Head of caudate nucleus (tissue), 42 donors: ENCODE data around the gene RTP5.
"Not testable (repeated sequence)": the region's sequence is repeated elsewhere in the genome, so short reads cannot be mapped to it uniquely, and the experiment has no call there.

Experiments used
- DNase-seq, 42 donors: peaks; one replicate each; pipeline versions ENCODE4 v3.0.0 to v3.0.0-alpha.2; 2020 to 2021; ENCODE audit warnings: mixed read lengths in 7 of 42
- intact Hi-C: fragments of 100-400 bp; cut with DNase I; formaldehyde crosslinking; loops from one replicate; pipeline ENCODE4 v1.15.0; 2022

RTP5 gene

GRCh38 chr2:241904791-241905710, 35.5 kb downstream of the RTP5 start:
- DNase-seq, result peak in 5 of 42 donors; percentile 3 to 29 (median 6)
- intact Hi-C loops, result no loop called here

DNA sequence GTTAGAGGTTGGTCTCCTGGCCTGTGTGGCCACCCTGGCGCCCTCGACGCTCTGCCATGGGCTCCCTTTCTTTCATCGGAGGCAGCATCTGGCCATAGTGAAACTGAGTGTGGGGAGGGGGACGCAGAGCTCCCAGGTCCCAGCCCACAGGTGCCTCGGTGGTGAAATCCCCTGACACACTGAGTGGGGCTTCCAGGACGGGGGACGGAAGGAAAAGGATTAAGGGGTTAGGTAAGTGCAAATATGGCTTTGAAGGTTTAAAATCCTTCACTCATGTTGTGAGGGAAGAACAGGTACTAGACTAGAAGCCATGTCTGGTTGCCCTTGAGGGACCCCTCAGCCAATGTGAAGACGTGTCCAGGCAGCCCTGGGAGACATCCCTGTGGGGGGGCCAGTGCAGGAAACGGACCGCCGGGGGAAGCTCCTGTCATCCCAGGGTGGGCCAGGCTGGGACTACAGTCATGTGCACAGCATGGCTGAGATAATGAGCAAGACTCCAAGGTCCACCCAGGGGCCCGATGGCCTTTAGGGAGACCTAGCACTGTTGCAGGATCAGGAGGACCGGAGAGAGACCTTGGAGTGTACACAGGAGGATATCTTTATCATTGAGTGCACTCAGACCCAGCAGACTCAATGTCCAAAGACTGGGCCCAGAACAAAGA, 36.3 kb downstream of the RTP5 start:
- DNase-seq, result peak in 3 of 42 donors; percentile 0 to 9 (median 3)
- intact Hi-C loops, result no loop called here

GRCh38 chr2:241906378-241906770, 36.8 kb downstream of the RTP5 start:
- intact Hi-C loops, DNase-seq: not testable (repeated sequence)

DNA sequence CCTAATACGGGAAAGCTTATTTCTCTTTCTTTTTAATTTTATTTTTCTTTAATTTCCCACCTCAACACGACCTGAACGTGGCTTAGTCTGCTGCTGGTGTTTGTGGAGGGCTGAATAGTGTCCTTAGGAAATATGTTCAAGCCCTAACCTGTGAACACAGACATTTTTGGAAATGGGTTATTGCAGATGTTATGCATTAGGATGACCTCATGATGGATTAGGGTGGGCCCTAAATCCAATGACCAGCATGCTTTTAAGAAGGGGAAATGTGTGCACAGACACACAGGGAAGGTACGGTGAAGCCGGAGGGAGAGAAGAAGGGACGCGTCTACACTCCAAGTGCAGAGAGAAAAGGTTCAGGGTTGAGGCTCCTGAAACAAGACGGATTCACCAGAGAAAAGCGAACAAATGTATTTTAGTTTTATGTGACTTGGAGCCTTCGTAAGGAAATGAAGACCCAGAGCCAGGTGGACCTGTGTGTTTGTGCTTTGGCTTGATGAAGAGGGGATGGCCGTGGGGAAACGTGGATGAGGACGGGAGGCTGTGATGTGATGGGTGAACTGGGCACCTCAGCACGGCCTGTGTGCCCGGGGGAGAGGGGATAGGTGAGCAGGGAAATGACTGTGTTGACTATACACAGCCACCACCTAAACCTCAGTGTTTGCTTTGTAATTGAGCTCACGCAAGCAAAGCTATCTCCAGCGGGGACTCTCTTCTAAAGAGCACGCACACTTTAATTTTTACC, 37.5 kb downstream of the RTP5 start:
- DNase-seq, result peak in 5 of 42 donors; percentile 1 to 10 (median 6)
- intact Hi-C loops, result no loop called here

DNA sequence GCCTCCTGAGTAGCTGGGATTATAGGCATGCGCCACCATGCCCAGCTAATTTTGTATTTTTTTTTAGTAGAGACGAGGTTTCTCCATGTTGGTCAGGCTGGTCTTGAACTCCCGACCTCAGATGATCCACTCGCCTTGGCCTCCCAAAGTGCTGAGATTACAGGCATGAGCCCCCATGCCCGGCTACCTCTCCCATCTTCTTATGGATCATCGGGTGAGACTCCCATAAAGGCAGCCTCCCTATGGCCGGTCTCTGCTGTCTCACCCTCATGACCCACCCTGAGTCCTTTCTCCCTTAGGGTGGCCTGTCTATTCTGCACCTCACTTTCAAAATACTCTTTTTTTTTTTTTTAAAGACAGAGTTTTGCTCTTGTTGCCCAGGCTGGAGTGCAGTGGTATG, 38.3 kb downstream of the RTP5 start:
- intact Hi-C loops, result not testable (repeated sequence)
- DNase-seq, result peak in 2 of 42 donors; percentile 2

- peak in 6 of 42 donors; percentile 1 to 22 (median 7) for DNase-seq
- intact Hi-C loops, result no loop called here
Observed at GRCh38 chr2:241908686-241909420, 39.3 kb downstream of the RTP5 start.

GRCh38 chr2:241909769-241910168, 40.2 kb downstream of the RTP5 start:
- peak in 6 of 42 donors; percentile 4 to 25 (median 6) for DNase-seq

GRCh38 chr2:241910604-241911520, 41.3 kb downstream of the RTP5 start:
- intact Hi-C loops, result no loop called here
- DNase-seq, result peak in 4 of 42 donors; percentile 1 to 22 (median 4)

More at GRCh38 chr2:241909769-241910168, 40.2 kb downstream of the RTP5 start:
- intact Hi-C loops, result no loop called here

- DNase-seq, result peak in 3 of 42 donors; percentile 1 to 6 (median 4)
- intact Hi-C loops, result no loop called here
Observed at GRCh38 chr2:241911551-241911950, 42.0 kb downstream of the RTP5 start.

DNA sequence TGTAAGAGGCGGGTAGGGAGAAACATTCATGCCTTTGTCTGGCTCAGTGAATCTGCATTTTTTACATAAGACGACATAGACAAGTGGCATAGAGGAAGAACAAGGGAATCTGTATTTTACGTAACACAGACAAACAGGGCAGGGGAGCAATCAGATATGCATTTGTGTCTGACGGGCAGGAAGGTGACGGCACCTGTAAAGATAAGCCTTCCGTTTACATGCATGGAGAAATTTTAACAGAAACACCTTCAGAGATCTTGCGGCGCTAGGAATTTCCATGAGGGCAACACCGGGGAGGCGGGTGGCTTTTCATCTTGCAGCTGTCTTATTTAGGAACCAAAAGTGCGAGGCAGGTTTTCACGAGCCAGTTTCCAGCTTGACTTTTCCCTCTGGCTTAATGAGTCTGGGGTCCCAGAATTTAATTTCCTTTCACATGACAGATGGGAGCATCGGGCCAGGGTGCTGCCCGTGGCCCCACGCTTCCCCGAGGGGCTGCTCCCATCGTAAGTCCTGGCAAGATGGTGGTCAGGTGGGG, 42.6 kb downstream of the RTP5 start:
- DNase-seq, result peak in 4 of 42 donors; percentile 4 to 10 (median 8)
- intact Hi-C loops, result no loop called here

DNA sequence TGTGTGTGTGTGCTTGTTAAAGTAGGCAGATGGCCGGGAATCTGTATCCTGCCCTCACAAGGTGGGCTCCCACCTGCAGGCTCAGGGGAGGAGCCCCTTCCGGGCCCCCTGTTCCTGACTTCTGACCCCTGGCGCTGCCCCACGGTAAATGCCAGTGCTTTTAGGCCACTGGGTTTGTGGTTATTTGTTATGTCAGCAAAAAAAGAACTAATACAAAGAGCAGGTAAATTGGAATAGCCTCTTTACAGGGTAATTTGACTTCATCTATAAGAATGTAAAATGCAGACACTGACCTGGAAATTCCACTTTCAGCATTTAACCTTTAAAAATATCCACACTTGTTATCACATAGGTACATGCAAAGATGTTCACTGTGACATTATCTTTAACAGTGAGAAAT, 44.2 kb downstream of the RTP5 start:
- intact Hi-C loops, result no loop called here
- peak in 3 of 42 donors; percentile 0 to 2 (median 2) for DNase-seq

DNA sequence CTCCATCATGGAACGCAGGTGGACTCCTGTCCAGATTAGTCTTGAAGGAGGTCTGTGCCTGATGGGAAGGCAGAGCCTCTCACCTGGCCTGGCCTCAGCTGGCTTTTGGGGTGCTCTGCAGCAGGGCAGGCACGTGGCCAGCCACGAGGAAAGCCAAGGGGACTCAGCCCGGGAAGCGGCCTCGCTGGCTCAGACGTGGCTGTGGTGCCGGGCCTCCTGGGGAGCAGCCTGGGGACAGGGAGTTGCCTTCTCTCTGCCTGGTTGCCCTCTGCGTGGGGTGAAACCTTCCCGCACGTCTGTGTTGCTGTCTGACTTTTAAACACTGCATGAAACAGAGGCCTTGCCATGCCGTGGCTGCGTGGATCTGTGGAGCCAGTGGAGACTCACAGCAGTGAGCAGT, 45.0 kb downstream of the RTP5 start:
- DNase-seq, result peak in 2 of 42 donors; percentile 3 to 8
- intact Hi-C loops, result no loop called here

DNA sequence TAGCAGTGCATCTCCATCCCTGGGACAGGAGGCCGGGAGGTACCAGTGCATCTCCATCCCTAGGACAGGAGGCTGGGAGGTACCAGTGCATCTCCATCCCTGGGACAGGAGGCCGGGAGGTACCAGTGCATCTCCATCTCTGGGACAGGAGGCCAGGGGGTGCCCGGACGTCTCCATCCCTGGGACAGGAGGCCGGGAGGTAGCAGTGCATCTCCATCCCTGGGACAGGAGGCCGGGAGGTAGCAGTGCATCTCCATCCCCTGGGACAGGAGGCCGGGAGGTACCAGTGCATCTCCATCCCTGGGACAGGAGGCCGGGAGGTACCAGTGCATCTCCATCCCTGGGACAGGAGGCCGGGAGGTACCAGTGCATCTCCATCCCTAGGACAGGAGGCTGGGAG, 52.1 kb downstream of the RTP5 start:
- intact Hi-C loops, DNase-seq: not testable (repeated sequence)

DNA sequence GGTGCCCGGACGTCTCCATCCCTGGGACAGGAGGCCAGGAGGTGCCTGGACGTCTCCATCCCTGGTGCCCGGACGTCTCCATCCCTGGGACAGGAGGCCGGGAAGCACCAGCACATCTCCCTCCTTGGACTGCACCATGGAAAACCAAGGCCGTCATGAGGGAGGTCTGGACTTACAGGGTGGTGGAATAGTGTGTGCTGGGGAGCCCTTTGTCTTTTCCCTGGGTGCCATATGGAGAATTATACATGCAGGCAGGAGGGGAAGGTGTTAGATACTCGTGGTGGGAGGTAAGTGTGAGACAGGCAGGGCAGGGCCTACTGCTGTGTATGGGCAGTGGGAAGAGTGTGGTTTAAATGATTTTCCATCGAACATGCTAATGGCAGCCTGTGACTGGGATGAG, 52.9 kb downstream of the RTP5 start:
- DNase-seq, result peak in 3 of 42 donors; percentile 2 to 30 (median 18)
- intact Hi-C loops, result no loop called here

- intact Hi-C loops, result not testable (repeated sequence)
- DNase-seq, result peak in 24 of 42 donors; percentile 7 to 81 (median 53)
Observed at GRCh38 chr2:241922816-241923601, 53.5 kb downstream of the RTP5 start.
